Lower leg skin (tissue), 3 donors: ENCODE results near the gene HACD2.

Experiments used
- CTCF ChIP-seq, 3 donors: fragments of 450-650 bp; IDR thresholded peaks; one replicate each; pipeline ENCODE4 v1.5.1; 2016; ENCODE audit warnings: antibody characterized with exemption in 3 of 3, mild to moderate bottlenecking in 3 of 3, moderate library complexity in 2 of 3
- POLR2A ChIP-seq, 2 donors: fragments of 450-650 bp; IDR thresholded peaks; one replicate each; pipeline ENCODE4 v1.6.1; 2016 to 2017; ENCODE audit warnings: antibody characterized with exemption in 2 of 2, mild to moderate bottlenecking in 1 of 2, moderate library complexity in 1 of 2

GRCh38 chr3:123562547-123562946 is 22.3 kb downstream of the HACD2 start:
- no peak for TF ChIP-seq CTCF (IDR thresholded peaks at IDR 0.05)
- no peak for TF ChIP-seq POLR2A (IDR thresholded peaks at IDR 0.05)
